GM19397 (cell line): ENCODE data around the gene LLGL2.

Experiments
- ATAC-seq: cut with Tn5 transposase; IDR thresholded peaks from one replicate; pipeline ENCODE4 v1.9.1; 2021; ENCODE audit warnings: mild to moderate bottlenecking, moderate library complexity; ENCODE audit not compliant: unreplicated experiment

Gene LLGL2

GRCh38 chr17:75521951-75522727 is 3.4 kb upstream of the LLGL2 start:
- ATAC-seq, result no peak

GRCh38 chr17:75523647-75524046 is 1.9 kb upstream of the LLGL2 start:
- ATAC-seq, result no peak

GRCh38 chr17:75524269-75524969 is 1.1 kb upstream of the LLGL2 start:
- no peak for ATAC-seq

GRCh38 chr17:75525806-75526554 is 483 bp downstream of the LLGL2 start:
- no peak for ATAC-seq

- no peak for ATAC-seq
Measured at GRCh38 chr17:75526555-75527270, 1.2 kb downstream of the LLGL2 start.

- no peak for ATAC-seq
Measured at GRCh38 chr17:75530837-75531720, 5.6 kb downstream of the LLGL2 start.

- ATAC-seq, result no peak
Measured at GRCh38 chr17:75531721-75532072, 6.2 kb downstream of the LLGL2 start.

GRCh38 chr17:75535119-75535537 is 9.6 kb downstream of the LLGL2 start:
- ATAC-seq, result no peak

GRCh38 chr17:75535871-75536270 is 10.4 kb downstream of the LLGL2 start:
- no peak for ATAC-seq

GRCh38 chr17:75536366-75536765 is 10.9 kb downstream of the LLGL2 start:
- ATAC-seq, result no peak

GRCh38 chr17:75539967-75540729 is 14.7 kb downstream of the LLGL2 start:
- ATAC-seq, result no peak

- no peak for ATAC-seq
Measured at GRCh38 chr17:75540923-75541503, 15.5 kb downstream of the LLGL2 start.

- ATAC-seq, result no peak
Measured at GRCh38 chr17:75542229-75542628, 16.7 kb downstream of the LLGL2 start.

- no peak for ATAC-seq
Measured at GRCh38 chr17:75542728-75543336, 17.3 kb downstream of the LLGL2 start.

GRCh38 chr17:75544250-75544649 is 18.8 kb downstream of the LLGL2 start:
- ATAC-seq, result no peak

GRCh38 chr17:75546181-75546580 is 20.7 kb downstream of the LLGL2 start:
- no peak for ATAC-seq

- no peak for ATAC-seq
Measured at GRCh38 chr17:75547091-75547490, 21.6 kb downstream of the LLGL2 start.

GRCh38 chr17:75548813-75549212 is 23.3 kb downstream of the LLGL2 start:
- no peak for ATAC-seq
